Gastrocnemius medialis (tissue), 4 donors: ENCODE measurements around the gene SYT9.

ENCODE experiments used
- POLR2A ChIP-seq, 2 donors: fragments of 450-650 bp; IDR thresholded peaks; one replicate each; pipeline ENCODE4 v1.6.1; 2017; ENCODE audit warnings: antibody characterized with exemption in 2 of 2, mild to moderate bottlenecking in 2 of 2, moderate library complexity in 2 of 2
- TF ChIP-seq, protein P1 (sequence below), 5 experiments: fragments of 450-650 bp in 3 of 5; fragments of 200-600 bp in 2 of 5; sonication (generic) in 2 of 5; IDR thresholded peaks in 4 of 5; conservative IDR thresholded peaks in 1 of 5; 1 replicate in 4 of 5; 2 replicates in 1 of 5; pipeline ENCODE4 v1.5.1; 2016 to 2019; ENCODE audit warnings: antibody characterized with exemption in 5 of 5, mild to moderate bottlenecking in 3 of 5, moderate library complexity in 3 of 5

DNA sequence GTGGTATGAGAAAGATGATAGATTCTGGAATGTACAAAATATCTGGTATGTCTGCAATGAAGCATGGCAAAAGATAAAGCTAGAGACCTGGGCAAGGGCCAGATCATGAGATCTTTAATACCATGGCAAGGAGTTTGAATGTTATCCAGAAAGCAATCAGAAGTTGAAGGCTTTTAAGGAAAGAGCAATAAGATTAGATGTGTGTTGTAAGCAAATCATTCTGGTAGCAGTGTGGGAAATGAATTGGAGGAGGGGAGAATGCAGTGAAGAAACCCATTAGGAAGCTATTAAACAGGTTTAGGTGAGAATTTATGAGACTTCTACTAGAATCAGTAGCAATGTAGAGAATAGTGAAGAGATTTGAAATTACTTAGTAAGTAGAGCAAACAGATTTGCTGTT lies 32.2 kb upstream of the SYT9 start:
- TF ChIP-seq, protein P1, sequence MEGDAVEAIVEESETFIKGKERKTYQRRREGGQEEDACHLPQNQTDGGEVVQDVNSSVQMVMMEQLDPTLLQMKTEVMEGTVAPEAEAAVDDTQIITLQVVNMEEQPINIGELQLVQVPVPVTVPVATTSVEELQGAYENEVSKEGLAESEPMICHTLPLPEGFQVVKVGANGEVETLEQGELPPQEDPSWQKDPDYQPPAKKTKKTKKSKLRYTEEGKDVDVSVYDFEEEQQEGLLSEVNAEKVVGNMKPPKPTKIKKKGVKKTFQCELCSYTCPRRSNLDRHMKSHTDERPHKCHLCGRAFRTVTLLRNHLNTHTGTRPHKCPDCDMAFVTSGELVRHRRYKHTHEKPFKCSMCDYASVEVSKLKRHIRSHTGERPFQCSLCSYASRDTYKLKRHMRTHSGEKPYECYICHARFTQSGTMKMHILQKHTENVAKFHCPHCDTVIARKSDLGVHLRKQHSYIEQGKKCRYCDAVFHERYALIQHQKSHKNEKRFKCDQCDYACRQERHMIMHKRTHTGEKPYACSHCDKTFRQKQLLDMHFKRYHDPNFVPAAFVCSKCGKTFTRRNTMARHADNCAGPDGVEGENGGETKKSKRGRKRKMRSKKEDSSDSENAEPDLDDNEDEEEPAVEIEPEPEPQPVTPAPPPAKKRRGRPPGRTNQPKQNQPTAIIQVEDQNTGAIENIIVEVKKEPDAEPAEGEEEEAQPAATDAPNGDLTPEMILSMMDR (IDR thresholded peaks at IDR 0.05 in 4 of 5, conservative IDR thresholded peaks at IDR 0.05 in 1 of 5), result no peak
- TF ChIP-seq POLR2A (IDR thresholded peaks at IDR 0.05), result no peak
